ENCODE data around the gene MACROD2.

GRCh38 chr20:15561070-15561569 lies 1565.8 kb downstream of the MACROD2 start:
- TF ChIP-seq POLR2A (IDR thresholded peaks at IDR 0.05) = no peak
- TF ChIP-seq CTCF (IDR thresholded peaks at IDR 0.05) = no peak
